SKM-1 treated with dmso at 0.1 percent for 144 hours (cell line): Measurements from ENCODE around the gene ACE.

Source experiments
- DNase-seq: peaks from one replicate; lab custom pipeline; 2025; ENCODE audit not compliant: unreplicated experiment; lab: John Stamatoyannopoulos, UW

The ACE gene

DNA sequence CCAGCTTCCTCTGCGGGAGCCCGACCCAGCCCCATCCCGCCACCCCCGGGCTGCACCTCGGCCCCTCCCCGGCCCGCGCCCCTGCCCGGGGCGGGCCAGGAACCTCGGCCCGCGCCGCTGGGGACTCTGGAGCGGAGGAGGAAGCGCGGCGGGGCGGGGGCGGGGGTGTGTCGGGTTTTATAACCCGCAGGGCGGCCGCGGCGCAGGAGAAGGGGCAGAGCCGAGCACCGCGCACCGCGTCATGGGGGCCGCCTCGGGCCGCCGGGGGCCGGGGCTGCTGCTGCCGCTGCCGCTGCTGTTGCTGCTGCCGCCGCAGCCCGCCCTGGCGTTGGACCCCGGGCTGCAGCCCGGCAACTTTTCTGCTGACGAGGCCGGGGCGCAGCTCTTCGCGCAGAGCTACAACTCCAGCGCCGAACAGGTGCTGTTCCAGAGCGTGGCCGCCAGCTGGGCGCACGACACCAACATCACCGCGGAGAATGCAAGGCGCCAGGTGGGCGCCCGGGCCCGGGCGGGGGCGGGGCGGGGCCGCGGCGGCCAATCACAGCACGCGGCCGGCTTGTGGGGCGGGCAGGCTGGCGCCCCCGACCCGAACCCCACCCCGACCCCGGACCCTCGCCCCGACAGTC is at the start of gene ACE:
TSS of gene ACE (plus strand) at position 208 of the 626 bp plus-strand sequence. CDS start at position 242, 34 bp downstream.
- no peak for DNase-seq

DNA sequence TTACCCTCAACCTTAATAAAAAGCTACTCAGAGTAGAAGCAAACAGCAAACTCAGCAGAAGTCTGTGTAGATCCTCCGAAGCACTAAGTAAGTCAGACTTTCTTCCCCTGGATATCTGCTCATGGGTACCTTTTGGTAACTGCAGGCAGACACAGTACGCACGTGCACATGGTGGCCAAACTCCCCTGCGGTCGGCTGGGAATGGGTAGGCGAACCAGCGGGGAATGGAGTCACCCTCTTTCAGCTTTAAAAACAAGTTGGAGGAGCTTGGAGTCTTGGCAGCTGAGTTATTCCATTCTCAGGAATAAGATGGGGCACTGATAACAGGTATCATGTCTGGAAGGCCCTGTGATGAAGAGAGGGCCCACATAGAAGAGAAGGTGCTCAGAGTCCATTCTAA is 47.1 kb upstream of the ACE start:
- no peak for DNase-seq

DNA sequence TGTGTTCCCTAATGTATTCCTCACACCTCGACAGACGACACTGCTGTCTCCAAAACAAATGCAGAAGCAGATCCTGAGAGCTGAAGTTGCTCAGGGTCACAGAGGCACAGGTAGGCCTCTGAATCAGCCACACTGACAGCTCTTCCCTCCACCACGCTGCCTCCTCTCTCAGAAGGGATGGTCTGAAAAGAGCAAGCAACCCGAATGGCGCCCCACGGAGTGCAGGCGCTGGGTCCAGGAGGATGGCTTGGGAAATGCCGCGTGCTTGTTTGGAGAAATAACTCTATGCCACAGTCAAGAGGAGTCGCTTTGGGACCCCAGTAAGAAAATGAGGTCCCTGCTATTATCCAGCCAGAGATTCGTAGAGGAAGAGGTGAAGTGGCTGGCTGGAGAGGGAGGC is 46.6 kb upstream of the ACE start:
- DNase-seq: no peak

DNA sequence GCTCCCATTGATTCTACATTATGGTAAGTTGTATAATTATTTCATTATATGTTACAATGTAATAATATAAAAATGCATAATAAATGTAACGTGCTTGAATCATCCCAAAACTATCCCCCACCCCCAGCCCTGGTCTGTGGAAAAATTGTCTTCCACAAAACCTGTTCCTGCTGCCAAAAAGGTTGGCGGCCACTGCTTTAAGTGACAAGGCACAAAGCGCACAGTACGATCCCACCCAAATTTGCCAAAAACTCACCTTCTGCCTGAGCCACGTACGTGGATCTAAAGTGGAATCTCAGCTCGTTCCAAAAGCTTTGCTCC is 45.3 kb upstream of the ACE start:
- no peak for DNase-seq

DNA sequence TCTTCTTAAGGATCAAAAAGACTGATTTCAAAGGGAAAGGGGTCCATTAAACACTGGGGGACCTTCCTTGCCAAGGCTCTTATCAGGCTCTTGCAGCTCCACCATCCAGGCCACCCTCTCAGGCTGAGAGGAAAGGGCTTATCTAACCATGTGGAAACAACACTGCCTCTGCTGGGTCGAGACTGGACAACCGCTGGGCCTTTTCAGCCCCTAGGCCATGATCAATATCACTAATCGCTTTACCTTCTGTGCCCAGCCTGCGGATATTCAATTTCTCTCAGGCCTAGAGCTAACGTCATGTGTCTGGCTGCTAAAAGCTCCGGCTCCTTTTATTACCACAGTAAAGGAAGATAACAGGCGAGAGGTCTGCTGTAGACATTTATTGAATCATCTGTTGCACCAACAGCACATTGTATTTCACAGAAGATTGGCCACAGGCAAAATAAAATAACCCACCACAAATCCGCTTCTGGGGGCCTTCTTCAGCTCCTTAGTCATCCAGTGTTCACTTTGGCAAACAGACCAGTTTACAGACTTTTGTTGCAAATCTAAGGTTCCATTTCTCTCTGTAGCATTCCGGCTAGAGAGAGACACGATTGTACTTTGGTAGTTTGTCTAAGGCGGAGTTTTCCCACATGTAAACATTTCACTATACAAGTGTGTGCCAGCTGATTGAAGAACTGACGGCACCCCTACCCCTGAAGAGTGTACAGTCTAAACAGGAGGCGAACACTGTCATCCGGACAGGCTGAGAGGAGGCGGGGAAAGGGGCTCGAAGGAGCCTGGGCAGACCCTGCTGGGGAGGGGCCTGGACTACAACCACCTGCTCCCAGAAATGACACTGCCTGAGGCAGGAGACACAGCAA is 44.7 kb upstream of the ACE start:
- DNase-seq: no peak

DNA sequence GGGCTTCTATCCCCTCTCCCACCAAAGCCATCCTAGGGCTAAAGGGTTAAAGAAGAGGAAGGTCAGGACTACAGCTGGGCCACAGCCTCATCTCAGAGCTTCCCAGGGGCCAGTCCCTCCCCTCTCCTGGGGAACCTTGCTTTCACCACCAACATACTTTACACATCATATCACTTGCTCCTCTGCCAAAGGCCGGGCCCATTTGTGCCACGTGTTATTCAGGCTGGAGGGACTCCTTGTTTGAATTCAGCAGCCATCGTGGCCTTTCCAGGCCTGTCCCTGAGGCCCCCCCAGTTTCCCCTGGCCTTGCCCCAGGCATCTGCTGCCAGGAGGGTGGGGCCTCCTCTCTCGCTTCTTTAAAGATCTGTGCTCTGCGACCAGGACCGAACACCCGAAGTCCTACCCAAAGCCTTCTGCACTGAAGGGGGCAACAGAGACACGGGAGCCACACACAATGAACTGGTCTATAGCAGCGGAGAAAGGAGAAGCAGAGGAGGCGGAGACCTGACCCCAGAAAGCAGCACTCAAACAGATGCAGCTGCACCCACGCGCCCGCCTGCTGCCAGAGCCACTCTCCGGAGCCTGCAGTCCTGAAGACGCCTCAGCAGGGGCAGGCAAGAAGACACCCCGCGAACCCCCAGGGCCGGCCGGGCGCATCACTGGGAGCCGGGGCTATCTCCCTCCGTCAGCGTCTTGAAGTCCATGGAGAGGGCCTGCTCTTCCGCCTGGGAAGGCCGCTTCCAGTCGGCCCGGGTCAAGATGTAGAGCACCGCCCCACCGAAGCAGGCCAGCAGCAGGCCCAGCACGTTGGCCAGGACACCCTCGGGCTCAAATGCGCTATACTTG is 42.9 kb upstream of the ACE start:
- no peak for DNase-seq

DNA sequence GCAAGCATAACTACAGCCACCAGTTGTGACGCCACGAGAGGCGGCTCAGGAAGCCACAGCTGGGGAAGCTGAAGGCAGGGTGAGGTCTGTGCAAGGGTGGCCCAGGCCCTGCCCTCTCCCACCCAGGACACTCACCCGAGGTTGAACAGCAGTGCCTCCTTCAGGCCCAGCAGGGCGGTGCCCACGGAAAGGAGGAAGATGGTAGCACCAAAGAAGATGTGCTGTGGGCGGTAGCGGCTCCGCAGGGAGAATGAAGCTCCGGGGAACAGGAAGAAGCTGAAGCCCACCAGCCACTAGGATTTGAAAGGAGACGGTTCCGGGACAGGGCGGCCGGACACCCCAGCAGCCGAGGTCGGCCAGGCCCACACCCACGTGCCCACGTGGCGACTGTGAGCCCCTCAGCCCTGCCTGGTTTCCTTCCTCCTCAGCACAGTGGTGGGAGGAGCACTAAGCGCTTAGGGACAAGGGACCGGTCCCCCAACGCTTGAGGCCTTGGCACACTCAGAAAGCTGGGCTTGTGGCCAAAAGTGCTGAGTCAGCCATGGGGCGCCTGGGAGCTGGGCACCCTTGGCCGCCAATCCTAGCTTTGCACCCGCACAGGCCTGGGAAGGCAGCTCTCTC is 41.8 kb upstream of the ACE start:
- no peak for DNase-seq

DNA sequence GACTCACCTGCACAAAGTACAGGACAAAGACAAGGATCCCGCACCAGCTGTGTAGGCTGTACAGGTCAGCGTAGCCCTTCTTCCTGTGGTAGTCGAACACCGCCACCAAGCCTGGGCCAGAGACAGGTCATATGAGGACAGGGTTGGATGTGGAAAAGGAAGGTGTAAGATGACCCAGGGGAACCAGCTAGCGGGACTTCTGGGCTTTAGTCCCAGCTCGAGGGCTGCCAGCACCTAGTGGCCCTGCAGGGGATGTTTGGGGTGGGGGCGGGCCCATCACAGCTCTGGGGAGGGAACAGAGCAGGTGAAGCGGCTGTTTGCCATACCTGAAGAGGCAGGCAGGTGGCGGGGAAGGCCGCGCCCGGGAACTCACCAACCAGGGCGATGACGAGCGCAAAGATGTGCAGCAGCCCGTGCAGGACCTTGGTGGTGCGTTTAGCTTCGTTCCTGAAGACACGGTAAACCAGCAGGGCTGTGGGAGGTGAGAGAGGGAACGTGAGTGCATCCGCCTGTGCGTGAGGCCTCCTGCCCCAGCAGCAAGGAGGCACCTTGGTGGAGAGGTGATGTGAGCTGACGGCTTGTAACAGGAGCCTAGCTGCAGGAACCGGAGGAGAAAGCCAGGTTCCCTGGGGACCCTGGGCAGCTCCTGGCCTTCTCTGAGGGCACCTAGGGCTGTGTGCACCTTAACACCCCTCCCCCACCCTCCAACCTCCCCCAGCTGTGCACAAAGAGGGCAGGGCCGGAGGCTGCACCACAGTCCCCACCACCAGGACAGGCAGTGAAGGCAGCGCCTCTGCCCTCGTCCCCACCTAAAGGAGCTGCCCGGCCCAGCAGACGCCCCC is 41.0 kb upstream of the ACE start:
- DNase-seq: no peak

DNA sequence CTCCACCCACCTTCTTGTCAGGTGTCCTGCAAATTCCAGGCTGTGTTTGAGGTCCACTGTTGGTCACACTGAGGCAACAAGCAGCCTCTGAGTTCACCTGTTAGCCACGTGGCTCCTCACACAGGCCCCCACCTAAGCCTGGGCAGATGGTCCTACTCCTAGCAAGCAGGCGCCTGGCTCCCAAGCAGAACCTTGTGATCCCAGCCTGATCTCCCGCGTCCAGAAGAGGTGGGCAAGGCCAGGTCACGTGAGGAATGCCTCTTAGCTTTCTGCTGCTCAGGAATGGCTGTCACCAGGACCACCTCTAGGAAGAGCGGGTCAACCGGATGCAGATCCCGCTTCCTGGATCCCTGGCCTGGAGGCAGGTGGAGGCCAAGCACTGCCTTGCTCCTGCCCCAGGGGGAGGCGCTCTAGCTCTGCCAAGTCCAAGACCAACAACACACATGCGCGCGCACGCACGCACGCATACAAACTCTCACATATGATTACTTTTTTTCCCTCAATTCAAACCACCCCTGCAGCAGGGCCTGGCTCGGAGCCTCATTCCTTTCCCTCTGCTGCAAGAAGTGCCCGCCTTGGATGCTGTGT is 40.2 kb upstream of the ACE start:
- DNase-seq: no peak

DNA sequence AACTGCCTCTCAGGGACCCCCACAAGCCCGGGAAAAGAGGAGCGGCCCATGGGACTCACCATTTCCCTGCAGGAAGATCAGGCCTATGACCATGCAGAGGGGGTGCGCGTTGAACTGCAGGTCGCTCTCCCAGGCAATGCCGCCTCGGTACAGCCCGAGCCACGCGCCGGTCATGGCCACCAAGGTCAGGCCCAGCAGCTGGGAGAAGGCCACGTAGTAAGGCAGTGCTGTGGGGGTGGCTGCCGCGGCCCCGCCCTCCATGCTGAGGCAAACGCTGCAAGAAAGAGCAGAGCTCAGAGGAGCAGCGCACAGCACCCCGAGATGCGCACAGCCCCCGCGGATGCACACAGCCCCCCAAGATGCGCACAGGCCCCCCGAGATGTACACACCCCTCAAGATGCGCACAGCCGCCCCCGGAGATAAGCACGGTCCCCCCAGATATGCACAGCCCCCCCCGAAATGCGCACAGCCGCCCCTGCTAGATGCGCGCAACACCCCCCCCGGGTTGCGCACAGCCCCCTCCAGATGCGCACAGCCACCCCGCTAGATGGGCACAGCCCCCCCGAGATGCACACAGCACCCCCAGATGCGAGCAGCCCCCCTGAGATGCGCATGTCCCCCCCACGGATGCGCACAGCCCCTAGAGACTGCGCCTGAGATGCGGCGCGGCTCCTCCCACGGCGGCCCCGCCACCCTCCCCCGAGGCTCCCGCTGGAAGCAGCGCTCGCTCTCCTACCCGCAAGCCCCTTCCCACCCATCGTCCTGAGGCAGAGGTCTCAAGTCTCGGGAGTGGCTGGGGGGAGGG is 39.4 kb upstream of the ACE start:
- no peak for DNase-seq

DNA sequence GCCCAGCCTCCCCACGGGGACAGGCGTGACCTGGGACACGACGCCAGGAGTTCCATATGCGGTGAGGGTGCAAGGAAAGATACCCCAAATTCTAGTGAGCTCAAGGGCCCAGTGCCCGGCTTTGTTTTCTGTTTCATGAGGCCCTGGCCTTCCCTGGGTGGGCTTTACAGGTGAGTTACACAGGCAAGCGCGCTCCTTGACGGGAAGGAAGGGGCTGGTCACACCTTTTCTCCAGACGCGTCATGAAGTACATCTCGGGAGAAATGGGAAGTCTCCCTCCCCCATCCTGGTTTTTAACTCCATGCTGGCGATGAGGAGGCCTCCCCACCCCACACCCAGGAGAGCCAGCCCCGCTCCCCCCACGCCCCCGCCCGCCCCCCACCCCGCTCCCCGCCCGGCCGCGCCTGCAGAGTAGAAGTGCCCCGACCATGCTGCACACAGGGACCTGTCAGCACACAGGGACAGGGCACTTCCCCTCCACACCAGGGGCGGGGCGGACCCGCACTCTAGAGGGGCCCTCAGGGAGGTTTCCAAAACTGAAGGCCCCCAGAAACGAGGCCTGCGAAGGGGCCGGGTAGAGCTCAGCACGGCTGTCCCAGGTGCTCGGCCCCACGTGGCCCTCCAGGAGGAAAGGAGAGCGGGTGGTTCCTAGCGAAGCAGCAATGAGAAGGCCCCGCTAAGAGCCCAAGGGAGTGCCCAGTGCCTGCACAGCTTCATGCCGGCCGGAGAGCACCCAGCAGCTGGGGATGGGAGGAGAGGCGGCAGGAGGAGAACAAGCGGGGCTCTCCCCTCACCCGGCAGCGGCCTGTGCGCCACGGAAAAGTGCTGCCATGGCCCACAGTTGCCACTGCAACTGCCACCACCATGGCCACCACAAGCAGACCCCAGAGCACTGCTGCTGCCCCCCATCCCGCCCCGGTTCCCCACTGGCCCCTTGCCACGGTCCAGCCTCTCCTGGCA is 38.5 kb upstream of the ACE start:
- no peak for DNase-seq

DNA sequence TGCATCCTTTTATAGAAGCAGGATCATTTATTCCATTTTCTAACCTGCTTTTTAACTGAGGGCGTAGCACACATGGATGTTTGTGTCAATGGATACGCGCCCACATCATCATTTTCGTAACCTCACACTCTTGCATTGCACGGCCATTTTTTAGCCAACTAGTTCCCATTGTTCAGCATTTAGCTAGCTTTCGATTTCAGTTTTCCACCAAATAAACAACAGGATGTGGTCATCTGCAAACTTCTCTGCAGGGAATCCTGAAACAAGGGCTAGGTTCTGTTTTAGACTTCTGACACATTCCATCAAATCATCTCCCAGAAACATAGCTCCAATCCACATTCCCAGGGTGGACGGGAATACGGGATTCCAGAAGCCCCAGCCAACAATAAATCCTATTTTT is 37.2 kb upstream of the ACE start:
- no peak for DNase-seq

DNA sequence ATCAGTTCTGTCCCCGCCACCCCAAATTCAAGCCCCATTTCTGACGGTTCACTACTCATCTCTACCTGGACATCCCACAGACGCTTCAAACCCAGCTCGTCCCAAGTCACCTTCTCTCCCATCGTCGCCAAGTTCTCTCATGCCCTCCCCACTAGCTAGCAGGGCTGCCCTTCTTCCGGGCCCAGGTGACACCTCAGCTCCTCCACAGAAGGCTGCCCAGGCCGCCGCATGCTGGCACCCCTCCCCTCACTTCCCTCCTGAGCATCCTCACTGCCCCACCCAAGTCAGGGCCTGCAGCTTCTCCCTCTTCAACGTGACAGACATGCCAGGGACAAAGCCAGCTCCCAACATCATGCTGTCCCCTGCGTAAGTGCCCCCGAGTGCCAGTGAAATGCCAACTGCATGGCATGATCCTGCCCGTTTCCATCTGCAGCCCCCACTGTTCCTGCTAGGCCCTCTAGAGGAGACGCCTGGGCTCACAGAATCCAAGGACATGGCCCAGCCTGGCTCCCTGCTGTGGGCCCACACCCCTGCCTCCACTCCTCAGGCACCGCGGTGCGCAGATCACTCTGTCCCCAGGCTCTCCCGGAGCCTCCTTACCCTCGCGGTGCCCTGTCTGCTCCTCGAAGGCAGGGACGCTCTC is 36.6 kb upstream of the ACE start:
- DNase-seq: no peak

DNA sequence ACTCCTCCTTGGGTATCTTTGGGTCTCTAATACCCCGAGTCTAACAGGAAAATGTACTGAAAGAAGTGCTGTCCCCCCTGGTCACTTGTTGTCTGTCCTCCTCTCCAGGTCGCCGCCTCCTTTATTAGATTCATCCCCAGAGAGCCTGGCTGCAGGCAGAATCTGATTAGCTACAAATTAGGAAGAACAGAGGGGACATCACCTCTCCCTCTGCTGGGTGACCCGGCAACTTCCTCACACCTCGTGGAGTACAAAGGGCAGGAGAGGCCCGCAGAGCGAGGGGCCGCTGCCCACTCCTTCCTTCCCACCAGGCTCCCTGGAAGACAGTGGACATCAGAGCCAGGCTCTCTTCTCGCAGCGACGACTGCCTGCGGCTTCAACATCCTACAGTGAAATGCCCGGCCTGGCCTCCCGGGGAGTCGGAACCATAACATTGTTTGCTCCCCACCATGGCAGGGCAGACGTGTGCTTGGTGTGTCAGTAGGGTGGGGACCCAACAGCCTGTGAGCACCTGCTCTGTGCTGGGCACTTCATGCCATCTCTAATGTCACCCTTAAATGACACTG is 36.0 kb upstream of the ACE start:
- DNase-seq: no peak

DNA sequence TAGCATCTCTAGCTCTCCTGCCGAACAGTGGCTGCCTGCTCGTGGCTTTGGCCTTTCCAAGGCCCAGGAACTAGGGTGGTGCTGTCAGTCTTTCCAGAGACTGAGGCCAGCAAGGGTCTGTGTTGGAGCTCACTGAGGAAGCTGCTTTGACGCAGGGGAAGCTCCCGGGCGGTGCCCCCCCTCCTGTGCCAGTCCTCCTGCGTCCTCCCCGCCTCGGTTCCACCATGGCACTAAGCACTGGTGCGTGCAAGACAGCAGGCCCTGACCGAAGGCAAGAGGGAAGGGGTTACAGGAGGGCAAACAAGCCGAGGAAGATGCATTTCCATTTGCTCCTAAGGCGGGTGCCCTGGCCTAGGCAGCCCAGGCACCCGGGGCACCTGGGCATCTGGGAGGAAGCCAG is 35.2 kb upstream of the ACE start:
- no peak for DNase-seq

DNA sequence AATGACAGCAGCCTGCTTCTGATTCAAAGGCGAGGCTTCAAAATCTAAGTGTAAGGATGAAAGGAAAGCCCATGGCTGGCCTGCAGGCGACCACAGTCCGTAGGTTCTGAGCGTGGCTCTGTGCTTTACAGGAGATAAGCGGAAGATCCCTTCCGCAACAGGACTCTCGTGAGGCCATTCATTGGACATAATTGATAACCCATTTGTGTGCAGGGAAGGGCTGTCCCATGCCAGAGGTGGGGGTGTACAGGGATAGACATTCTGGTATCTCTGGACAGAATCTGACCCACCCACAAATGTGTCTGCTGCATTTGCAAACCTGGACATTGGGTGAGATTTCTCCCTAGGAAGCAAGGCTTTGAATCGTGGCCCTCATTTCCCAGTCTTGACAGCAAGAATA is 34.8 kb upstream of the ACE start:
- no peak for DNase-seq

DNA sequence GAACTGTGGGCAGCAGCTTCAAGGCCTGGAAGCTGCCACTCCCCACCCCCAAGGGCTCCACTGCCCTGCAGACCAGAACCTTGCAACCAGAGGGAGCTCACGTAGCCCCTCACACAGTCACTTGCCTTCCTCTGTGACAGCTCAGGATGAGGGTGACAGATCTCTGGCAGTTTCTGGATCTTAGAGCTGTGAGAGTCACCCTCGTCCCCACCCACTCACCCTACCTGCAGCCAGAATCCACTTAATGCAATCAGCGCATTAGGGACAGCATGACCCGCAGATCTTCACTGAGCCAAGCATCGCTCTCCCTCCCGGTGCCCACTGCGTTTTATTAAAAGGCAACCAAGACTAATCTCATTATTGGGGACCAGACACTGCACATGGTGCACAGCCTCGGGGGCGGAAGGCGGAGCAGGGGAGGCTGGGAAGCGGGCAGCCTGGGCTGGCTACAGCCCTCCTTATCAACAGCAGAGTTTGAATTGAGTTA is 34.3 kb upstream of the ACE start:
- DNase-seq: no peak
